Occipital lobe (tissue), 2 donors: Measurements from ENCODE around the gene KIAA0930. TPM values are rescaled to one million over a fixed set of nuclear protein-coding genes. Genes with fewer than 3 reads are reported as not detected.
A peak's percentile ranks its signal among the peaks of the same experiment; 100 is the strongest.
"Not testable (repeated sequence)": the region's sequence is repeated elsewhere in the genome, so short reads cannot be mapped to it uniquely, and the experiment has no call there.

Experiments used
- DNase-seq: peaks from one replicate; lab custom pipeline; 2025; lab: John Stamatoyannopoulos, UW
- total RNA-seq: library from RNA; depleted of rRNA; stranded (reverse); fragments of >200 nt; gene quantifications from one replicate; pipeline ENCODE4 v1.2.3, GENCODE V29; 2014

KIAA0930 gene
- total RNA-seq, 1 donor from 2014 or later = 61.0 TPM

- no peak for DNase-seq
Measured at GRCh38 chr22:45262931-45263462, 22.3 kb upstream of the KIAA0930 start.

GRCh38 chr22:45262195-45262930 is 21.7 kb upstream of the KIAA0930 start:
- DNase-seq = no peak

GRCh38 chr22:45261407-45262088 is 20.9 kb upstream of the KIAA0930 start:
- no peak for DNase-seq

GRCh38 chr22:45260395-45260759 is 19.7 kb upstream of the KIAA0930 start:
- not testable (repeated sequence) for DNase-seq

GRCh38 chr22:45259754-45260394 is 19.2 kb upstream of the KIAA0930 start:
- no peak for DNase-seq

- DNase-seq = not testable (repeated sequence)
Measured at GRCh38 chr22:45257941-45258340, 17.2 kb upstream of the KIAA0930 start.

- no peak for DNase-seq
Measured at GRCh38 chr22:45254789-45255278, 14.1 kb upstream of the KIAA0930 start.

GRCh38 chr22:45254388-45254787 is 13.7 kb upstream of the KIAA0930 start:
- no peak for DNase-seq

- no peak for DNase-seq
Measured at GRCh38 chr22:45253039-45253641, 12.4 kb upstream of the KIAA0930 start.

- DNase-seq = no peak
Measured at GRCh38 chr22:45251825-45252224, 11.1 kb upstream of the KIAA0930 start.

- no peak for DNase-seq
Measured at GRCh38 chr22:45248832-45249561, 8.3 kb upstream of the KIAA0930 start.

GRCh38 chr22:45246060-45246985 is 5.6 kb upstream of the KIAA0930 start:
- peak; percentile 38 for DNase-seq

GRCh38 chr22:45244916-45245315 is 4.2 kb upstream of the KIAA0930 start:
- DNase-seq = no peak

- no peak for DNase-seq
Measured at GRCh38 chr22:45242778-45243191, 2.1 kb upstream of the KIAA0930 start.

GRCh38 chr22:45240104-45240809 is 437 bp downstream of the KIAA0930 start:
- DNase-seq = no peak

- no peak for DNase-seq
Measured at GRCh38 chr22:45239681-45240051, 1.0 kb downstream of the KIAA0930 start.

GRCh38 chr22:45238957-45239680 is 1.6 kb downstream of the KIAA0930 start:
- no peak for DNase-seq

GRCh38 chr22:45238076-45238956 is 2.4 kb downstream of the KIAA0930 start:
- no peak for DNase-seq
